CD4-positive, alpha-beta T cell treated with Interleukin-12 subunit alpha and Interleukin-12 subunit beta, for 1 hour (primary cell): Measurements from ENCODE around the gene RAB20.
A peak's percentile ranks its signal among the peaks of the same experiment; 100 is the strongest.
"Not testable (repeated sequence)": the region's sequence is repeated elsewhere in the genome, so short reads cannot be mapped to it uniquely, and the experiment has no call there.

ENCODE experiments used
- DNase-seq: peaks from one replicate; pipeline ENCODE4 v3.0.0-alpha.2; 2020

Gene RAB20

DNA sequence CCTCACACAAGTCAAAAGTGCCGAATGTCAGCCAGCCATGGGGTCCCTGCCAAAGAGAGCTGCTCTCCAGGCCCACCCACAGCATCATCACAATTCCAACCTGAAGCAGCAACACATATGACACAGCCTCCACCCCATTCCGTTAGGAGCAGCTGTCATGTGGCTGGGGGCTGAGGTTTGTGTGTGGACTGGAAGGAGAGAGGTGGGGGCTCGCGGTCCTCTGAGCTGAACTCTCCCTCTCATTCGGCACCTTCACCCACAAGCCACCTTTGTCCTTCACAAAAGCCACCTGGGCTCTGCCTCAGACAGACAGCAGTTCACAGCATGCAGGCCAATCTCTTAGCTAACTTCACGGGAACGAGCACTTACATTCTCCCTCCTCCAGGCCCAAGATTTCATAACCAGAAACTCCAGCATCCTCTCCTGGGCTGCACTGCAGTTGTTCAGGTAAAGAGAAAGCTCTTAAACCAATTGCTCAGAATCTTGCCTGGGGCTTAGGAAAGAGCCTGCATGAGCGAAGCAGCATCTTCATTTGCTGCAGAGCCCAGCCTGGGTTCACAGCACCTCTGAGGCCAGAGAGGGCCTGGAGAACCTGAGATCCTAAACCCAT lies 7.2 kb downstream of the RAB20 start:
- no peak for DNase-seq

DNA sequence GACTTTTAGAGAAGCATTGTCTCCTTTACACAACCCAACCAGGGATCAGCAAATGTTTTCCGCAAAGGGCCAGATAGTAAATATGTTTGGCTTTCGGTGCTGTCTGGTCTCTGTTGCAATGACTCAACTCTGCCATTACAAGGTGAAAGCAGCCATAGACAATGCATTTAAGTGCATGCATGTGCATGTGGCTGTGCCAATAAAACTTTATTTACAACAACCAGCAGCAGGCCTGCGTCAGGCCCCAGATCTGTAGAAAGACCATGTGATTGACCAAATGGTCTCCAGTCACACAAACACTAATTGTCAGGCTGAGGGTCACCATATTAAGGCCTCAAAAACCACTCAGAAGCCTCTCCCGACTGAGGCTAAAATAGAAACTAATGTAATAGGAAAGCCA lies 8.1 kb downstream of the RAB20 start:
- DNase-seq: no peak

DNA sequence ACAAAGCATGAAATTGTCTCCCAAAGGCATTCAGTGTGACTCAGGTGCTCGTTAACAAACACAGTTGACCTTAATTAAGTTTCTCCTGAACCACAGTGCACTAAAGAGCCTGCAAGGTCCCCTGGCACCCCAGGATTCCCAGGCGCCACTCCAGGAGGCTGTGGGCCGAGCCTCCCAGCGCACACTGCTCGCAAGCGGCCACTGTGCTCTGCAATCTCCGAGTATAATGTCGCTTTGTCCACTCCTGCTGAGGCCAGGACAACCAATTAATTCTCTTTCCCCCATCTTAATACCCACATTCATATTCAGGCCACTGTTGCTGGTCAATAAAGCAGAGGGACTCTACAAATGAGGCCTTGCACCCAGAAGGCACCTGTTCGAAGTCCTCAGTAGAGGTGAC lies 8.8 kb downstream of the RAB20 start:
- no peak for DNase-seq

DNA sequence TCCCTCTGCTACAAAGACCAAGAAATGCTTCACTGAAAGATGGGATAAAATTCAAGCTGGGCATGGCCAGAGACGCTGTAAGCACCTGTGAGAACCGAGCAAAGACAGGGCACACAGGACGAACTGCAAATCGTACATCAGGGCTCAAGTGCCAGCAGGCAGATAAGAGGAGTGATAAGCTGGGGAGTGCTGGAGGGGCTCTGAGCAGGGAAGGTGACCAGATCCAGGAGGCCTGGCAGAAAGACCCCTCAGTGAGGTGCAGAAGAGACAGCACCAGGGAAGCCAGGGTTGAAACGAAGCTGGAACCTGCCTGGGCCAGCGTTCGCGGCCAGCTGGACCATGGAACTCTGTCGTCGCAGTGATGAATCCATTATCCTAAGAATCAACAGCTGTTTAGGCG lies 10.2 kb downstream of the RAB20 start:
- no peak for DNase-seq

DNA sequence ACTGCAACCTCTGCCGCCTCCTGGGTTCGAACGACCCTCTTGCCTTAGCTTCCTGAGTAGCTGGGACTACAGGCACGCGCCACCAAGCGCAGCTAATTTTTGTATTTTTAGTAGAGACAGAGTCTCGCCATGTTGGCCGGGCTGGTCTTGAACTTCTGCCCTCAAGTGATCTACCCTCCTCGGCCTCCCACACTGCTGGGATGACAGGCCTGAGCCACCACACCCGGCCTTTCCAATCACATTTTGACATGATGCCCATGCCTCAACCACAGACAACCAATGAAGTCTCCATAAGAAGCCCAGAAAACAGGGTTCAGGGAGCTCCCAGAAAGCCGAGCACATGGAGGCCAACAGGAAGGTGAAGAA lies 11.7 kb downstream of the RAB20 start:
- no peak for DNase-seq

DNA sequence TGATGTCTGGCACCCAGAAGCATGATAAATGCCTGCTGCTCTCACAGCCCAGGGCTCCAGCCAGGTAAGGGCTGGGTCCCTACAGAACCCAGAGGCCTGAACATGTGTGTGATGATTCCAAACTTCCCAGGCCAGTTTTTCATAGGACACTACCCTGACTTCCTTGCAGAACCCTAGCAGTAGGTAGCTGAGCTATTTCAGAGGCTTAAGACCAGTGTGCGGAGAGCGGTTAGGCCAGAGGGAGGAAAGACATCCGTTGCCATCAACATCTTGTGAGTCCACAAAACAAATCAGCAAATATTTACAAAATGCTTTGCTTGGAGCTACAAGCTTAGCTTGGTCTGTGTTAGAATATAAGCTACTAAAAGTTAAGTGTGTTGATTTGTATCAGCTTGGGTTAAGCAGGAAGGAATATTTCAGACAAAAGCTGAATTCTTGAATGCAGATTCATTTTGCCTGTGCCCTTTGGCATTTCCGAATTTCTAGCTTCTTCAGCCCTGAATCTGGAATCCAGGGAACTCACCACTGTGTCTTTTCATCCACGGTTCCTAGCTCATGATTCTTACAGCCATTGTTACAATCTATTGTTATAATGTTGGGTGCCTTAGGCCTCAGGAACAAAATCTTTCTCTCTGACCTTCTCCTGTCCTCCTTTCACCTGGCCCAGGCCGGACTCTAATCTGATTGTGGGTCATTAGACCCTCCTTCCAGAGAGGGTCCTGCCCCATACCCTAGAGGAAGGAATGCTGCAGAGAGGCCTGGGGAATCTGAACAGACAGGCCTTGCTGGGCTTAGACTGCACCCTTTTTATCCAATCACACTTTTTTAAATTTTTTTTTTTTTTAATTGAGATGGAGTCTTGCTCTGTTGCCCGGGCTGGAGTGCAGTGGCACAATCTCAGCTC lies 12.4 kb downstream of the RAB20 start:
- DNase-seq: no peak

DNA sequence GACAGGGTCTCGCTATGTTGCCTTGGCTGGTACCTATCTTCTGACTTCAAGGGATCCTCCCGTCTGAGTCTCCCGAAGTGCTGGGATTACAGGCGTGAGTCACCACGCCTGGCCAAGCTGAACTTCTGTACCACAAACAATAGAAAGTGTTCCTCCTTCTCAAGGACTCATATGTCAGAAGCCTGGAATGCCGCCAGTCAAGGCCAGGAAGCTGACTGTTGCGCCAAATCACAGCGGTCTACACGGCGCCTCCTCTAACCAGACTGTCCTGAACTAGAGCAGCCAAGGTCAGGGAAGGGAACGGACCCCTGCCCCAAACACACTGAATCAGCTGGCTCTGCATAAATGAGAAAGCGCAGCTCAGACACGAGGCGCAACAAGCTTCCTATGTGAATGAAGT lies 14.6 kb downstream of the RAB20 start:
- no peak for DNase-seq

DNA sequence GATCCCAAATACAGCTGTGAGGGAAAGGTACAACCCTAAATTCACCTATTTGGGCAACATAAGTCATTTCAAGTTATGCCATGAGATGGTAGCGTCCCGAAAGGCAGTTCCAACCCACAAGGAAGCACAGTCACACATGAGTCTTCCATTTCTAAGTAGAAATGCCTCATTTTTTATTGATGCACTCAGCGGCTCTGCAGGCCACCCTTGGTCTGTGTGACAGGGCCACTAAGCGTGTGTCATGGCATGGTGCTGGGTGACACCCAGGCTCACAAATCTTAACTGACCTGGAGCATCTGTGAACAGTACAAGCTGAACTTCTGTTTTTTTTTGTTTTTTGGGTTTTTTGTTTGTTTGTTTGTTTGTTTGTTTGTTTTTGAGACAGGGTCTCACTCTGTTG lies 15.1 kb downstream of the RAB20 start:
- DNase-seq: no peak

DNA sequence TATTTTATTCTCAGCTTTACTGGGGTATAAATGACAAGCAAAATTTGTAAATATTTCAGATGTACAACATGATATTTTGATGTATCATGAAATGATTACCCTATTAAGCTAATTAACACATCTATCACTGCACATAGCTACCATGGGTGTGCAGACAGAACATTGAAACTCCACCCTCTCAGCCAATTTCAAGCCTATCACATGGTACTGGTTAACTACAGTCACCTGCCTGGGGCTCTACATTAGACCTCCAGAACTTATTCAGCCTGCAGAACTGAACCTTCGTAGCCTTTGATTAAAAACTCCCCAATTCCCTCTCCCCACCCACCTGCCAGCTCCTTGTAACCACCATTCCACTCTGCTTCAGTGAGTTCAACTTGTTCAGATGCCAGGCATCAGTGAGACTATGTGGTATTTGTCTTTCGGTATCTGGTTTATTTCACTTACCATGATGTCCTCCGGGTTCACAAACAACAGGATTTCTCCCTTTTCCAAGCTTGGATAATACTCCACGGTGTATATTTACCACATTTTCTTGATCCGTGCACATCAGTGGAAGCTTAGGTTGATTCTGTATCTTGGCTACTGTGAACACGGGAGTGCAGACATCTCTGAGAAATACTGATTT lies 19.2 kb downstream of the RAB20 start:
- DNase-seq: no peak

DNA sequence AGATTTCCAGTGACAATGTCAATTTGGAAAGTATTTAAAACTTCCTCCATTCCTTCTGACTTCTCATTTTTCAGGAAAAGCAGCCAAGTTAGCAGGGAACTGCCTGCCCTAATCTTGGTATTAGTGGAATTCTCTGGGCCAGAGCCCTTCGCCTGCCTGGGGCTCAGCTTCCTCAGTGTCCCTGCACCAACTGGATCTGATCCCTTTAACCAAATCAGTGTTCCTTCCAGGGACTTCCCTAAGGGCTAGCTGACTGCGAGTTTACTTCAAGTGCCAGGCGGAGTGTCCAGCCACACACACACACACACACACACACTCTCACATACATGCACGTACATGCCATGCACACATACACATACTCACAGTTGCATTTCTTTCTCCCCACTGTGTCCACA lies 20.0 kb downstream of the RAB20 start:
- no peak for DNase-seq

DNA sequence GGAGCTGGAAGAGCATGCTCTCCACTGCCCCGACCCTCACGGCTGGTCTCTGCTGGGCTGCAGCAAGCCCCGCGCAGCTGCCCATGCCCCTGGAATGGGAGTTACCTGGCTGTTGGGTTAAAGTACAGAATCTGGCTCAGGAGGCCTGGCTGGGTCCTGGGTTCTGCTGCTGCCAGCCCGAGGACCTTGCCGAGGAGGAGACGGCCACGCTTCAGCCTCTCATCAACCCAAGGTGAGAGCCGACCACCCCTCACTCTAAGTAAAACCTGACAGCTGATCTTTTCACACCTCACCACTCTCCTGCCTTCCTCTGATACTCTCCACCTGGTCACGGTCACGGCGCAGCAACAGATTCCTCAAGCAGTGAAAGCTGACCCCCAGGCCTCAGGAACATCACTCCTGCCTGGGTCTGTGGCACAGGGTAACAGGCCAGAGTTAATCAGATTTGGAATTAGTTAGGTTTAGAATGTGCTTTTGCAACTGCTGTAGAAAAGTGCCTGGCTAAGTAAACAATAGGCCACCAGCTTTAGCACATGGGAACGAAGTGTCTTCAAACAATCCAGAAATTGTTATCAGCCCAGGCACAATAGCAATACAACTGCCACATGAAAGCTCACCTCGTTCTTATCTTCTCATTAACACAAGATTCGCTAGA lies 20.5 kb downstream of the RAB20 start:
- DNase-seq: no peak

DNA sequence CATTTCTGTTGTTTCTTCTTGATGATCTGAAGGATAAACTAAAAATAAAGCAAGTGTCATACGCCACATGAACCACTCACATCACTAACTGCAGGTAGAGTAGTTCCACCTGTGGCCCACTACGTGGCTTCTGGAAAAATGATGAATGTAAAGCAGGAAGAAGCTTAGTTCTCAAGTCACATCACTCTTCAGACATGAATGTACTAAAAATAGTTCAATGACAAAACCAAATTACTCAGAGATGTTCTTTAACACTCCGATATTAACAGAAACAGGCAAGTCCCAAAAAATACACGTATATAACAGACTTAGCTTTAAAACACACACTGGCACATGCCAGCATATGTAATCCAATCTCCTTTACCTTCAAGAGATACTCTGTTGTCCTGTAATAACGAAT lies 21.6 kb downstream of the RAB20 start:
- DNase-seq: no peak

DNA sequence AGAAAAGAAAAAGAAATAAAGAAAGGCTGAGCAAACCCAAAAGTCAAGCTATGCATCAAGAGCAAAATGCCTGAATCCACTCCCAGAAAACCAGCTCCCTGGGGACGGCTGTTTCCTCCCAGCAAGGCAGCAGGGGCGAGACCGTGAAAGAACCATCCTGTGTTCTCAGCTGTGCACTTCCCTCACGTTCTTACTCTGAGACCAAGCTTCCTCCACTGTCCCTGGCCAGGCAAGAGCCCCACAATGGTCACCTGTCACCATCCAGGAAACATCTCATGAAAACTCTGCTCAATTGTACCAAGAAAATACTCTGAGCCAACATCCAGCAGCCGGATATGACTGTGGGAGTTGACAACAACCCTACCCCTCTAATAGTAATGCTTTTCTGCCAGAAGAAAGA lies 22.9 kb downstream of the RAB20 start:
- no peak for DNase-seq

DNA sequence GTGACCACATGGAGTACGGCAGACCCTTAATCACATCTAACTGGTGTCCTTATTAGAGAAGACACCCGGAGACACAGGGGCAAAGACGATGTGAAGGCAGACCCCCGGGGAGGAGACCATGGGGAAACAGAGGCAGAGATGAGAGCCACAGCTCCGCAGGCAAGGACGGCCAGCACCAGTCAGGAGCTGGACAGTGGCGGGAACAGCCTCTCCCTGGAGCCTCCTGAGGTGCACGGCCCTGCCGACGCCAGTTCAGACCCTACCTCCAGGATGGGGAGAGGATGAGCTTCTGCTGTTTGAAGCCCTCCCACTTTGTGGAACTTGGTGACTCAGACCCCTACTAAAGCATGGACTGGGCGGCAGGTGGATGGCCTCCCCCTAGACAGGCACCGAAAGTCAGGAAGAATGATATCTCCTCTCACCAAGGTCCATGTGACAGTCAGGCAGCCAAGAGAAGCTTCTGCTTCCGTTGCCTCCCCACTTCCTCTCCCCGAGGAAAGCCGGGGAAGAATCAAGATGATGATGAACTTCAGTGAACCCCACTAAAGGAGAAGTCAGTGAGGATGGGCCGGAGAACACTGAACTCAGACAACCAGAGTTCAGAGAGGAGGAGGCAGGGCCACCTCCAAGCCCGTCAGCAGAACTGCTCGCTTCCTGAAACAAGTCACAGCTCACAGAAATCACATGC lies 25.4 kb downstream of the RAB20 start:
- peak; percentile 13 for DNase-seq

DNA sequence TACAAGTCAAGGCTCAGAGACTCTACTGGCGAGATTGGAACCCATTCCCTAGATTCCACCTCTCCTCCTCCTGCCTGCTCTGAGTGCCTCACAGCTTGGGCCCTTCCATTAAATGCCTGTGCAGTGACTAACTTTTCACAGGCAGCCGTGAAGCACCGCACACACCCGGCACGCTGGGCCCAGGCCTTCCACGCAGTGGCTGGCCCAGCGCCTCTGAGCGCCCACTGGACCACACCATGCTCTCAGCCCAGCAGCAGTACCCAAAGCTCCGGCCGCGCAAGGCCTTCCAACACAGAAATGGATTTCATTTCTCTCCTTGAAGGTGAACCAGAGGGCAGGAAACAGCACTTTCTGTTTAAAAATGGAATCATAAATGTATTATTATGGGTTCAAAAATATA lies 26.0 kb downstream of the RAB20 start:
- DNase-seq: no peak

DNA sequence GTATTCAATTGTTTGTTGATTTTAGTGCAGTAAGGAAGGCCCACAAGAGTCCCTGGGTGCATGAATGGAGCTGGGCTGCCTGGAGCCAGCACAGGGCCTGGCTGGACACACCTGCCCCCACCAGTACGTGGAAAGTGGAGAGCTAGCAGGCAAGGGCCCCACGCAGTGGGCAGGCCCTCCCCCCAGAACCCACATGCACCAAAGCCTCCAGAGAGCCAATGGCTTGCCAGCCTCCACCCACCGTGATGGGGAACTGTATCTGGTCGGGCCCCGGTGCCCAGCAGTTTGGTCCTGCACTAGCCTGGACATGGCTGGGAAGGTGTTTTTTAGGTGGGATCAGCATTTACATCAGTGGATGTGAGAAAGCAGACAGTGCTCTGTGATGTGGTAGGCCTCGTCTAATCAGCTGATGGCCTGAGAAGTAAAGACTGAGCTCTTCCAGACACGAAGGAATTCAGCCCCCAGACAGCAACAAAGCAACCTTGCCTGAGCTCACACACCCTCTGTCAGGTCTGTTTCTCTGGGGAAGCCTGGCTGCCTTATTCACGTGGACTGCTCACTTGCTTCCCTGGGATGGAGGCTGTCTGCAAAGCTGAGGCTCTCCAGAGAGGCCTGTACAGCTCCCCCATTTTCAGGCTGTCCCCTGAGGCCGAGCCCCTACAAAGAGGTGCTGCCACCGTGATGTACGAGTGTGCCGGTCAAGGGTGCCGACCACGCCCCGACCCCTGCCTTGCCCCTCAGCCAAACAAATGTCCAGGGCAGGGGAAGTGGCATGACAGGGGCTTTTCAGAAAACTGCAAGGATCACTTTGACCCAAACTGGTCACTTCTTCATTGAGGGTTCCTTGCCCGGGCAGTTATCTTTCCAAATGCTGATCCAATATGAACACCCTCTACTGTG lies 27.5 kb downstream of the RAB20 start:
- no peak for DNase-seq

DNA sequence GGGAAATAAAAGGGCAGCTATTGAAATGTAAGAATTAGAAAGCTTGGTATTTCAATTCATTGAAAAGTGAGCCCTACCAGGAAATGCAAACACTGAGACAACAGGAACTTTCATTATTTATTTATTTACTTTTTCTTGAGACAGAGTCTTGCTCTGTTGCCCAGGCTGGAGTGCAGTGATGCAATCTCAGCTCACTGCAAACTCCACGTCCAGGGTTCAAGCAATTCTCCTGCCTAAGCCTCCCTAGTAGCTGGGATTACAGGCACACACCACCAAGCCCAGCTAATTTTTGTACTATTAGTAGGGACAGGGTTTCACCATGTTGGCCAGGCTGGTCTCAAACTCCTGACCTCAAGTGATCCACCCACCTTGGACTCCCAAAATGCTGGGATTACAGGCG lies 29.3 kb downstream of the RAB20 start:
- DNase-seq: not testable (repeated sequence)

DNA sequence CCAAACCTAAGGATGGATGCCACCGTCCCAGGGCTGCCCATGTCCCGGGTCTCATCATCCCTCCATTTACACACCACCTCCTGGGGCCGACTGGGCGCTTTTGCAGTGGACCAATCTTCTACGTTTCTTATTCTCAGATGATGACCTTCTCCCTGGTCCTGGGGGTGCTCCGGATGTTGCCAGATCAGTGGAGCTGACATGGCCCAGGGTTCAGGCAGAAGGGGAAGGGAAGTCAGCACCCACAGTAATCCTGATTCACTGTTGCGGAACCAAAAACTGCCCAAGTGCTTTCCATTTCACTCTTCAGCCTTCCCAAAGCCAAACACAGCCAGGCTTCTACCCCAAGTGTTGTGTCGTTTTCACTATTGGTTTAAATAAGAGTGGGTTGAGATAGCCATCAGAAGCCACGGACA lies 29.8 kb downstream of the RAB20 start:
- no peak for DNase-seq

DNA sequence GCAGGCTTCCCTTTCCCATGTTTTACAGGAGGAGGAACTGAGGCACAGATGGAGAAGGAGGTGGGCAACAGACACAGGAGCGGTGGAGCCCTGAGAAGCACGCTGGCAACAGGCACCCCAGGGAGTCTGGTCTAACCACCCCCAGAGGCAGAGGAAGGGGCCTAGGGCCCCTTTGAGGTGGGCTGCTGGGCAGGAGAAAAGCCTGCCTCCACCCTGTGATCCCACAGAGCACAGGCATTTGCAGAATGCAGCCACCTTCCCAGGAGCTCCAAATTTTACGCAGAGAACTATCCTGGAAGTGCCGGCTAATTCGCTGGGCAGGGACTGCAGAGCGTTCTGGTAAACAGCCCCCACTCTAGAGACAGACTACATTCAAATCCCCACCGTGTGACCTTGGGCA lies 30.4 kb downstream of the RAB20 start:
- DNase-seq: no peak

DNA sequence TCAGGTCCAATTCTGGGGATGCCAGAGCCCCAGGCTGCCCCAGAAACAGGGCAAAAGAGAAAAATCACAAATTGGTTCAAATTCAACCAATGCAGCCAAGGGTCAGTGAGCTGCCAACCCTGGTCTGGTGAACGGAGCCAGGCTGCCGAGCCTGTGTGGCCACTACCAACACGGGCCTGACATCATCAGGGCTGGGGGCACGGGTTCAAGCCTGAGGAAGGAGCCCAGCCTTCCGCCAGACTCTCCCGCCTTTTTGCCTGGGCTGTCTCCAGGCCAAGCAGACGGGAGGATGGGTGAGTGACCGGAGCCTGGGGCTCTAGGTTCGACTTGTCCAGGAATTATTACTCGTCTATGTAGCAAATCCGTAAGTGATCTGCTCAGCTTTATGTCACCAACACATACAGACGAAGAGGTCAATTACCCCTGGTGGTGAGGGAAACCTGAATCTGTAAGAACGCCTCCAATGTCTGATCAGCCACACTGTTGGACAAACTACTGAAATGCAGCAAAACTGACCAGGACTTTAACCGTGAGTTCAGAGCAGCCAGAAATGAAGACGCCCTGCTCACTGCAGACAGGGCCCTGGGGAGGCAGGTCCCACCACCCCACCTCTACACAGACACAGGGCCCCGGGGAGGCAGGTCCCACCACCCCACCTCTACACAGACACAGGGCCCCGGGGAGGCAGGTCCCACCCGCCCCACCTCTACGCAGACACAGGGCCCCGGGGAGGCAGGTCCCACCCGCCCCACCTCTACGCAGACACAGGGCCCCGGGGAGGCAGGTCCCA lies 31.8 kb downstream of the RAB20 start:
- no peak for DNase-seq

DNA sequence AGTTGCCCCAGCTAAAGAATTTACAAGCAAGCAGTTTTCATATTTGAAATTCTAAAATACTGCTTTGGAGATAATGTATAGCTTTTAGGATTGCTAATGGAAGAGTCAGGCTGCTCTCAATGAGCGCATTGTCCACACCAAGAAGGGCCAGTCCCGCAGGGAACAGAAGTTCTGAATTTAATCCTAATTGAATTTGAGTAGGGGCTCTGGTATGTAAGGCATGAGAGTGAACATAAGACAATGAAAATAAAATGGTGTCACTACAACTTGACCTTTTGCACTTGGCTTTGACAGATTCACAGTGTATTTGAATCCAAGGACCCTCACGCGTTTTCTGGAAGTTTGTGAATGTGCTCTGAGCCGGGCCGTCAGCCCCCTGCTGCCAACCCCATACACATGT lies 32.6 kb downstream of the RAB20 start:
- DNase-seq: no peak
